Transverse colon (tissue), 4 donors: Measurements from ENCODE around the gene MYBPC1.

Experiments
- CTCF ChIP-seq, 5 experiments: fragments of 200-600 bp in 3 of 5; fragments of 450-650 bp in 2 of 5; sonication (generic) in 3 of 5; IDR thresholded peaks; 1 replicate in 2 of 5; 2 replicates in 3 of 5; pipeline ENCODE4 v1.5.1; 2016 to 2017; ENCODE audit warnings: antibody characterized with exemption in 5 of 5, inconsistent platforms in 3 of 5, mild to moderate bottlenecking in 2 of 5, moderate library complexity in 1 of 5
- EP300 ChIP-seq: sonication (generic); formaldehyde crosslinking; IDR thresholded peaks from one replicate; pipeline ENCODE4 v1.6.1; 2017; ENCODE audit warnings: antibody characterized with exemption, low read depth
- POLR2A ChIP-seq: fragments of 450-650 bp; IDR thresholded peaks from one replicate; pipeline ENCODE4 v1.6.1; 2016; ENCODE audit warnings: antibody characterized with exemption, mild to moderate bottlenecking, moderate library complexity
- POLR2AphosphoS5 ChIP-seq, 3 donors: sonication (generic); formaldehyde crosslinking; IDR thresholded peaks; one replicate each; pipeline ENCODE4 v1.6.1; 2016; ENCODE audit warnings: antibody characterized with exemption in 3 of 3

- no peak for TF ChIP-seq CTCF (IDR thresholded peaks at IDR 0.05)
- TF ChIP-seq POLR2AphosphoS5 (IDR thresholded peaks at IDR 0.05), result no peak
- no peak for TF ChIP-seq EP300
- TF ChIP-seq POLR2A, result no peak
Measured at GRCh38 chr12:101642115-101643067, 47.6 kb downstream of the MYBPC1 start.
